ENCODE results near the gene HS3ST2.
"Not testable (repeated sequence)": the region's sequence is repeated elsewhere in the genome, so short reads cannot be mapped to it uniquely, and the experiment has no call there.

DNA sequence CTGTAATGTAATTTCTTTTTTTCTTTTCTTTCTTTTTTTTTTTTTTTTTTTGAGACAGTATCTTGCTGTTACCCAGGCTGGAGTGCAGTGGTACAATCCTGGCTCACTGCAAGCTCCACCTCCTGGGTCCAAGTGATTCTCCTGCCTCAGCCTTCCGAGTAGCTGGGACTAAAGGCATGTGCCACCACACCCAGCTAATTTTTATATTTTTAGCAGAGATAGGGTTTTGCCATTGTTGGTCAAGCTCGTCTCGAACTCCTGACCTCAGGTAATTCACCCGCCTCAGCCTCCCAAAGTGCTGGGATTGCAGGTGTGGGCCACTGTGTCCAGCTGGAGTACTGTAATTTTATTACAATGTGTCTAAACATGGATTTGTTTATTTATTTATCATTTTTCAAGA, 28.1 kb downstream of the HS3ST2 start:
- TF ChIP-seq CTCF (IDR thresholded peaks at IDR 0.05); ZNF232 (CRISPR knock-in tag; IDR thresholded peaks at IDR 0.05); IRF2 (CRISPR knock-in tag; IDR thresholded peaks at IDR 0.05; ENCODE audit: borderline replicate concordance, low read depth); NFATC4 (CRISPR knock-in tag; IDR thresholded peaks at IDR 0.05); USF2 (CRISPR knock-in tag; IDR thresholded peaks at IDR 0.05); MXD4 (CRISPR knock-in tag; IDR thresholded peaks at IDR 0.05; ENCODE audit: borderline replicate concordance); CREB1 (CRISPR knock-in tag; IDR thresholded peaks at IDR 0.05); JUN (CRISPR knock-in tag; IDR thresholded peaks at IDR 0.05); ELF4 (CRISPR knock-in tag; IDR thresholded peaks at IDR 0.05; ENCODE audit: low read depth); CREM (CRISPR knock-in tag; IDR thresholded peaks at IDR 0.05): not testable (repeated sequence)
- TF ChIP-seq, protein P1, sequence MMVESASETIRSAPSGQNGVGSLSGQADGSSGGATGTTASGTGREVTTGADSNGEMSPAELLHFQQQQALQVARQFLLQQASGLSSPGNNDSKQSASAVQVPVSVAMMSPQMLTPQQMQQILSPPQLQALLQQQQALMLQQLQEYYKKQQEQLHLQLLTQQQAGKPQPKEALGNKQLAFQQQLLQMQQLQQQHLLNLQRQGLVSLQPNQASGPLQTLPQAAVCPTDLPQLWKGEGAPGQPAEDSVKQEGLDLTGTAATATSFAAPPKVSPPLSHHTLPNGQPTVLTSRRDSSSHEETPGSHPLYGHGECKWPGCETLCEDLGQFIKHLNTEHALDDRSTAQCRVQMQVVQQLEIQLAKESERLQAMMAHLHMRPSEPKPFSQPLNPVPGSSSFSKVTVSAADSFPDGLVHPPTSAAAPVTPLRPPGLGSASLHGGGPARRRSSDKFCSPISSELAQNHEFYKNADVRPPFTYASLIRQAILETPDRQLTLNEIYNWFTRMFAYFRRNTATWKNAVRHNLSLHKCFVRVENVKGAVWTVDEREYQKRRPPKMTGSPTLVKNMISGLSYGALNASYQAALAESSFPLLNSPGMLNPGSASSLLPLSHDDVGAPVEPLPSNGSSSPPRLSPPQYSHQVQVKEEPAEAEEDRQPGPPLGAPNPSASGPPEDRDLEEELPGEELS (CRISPR knock-in tag; IDR thresholded peaks at IDR 0.05) = not testable (repeated sequence)
- TF ChIP-seq, protein P2, sequence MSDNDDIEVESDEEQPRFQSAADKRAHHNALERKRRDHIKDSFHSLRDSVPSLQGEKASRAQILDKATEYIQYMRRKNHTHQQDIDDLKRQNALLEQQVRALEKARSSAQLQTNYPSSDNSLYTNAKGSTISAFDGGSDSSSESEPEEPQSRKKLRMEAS (CRISPR knock-in tag; IDR thresholded peaks at IDR 0.05) = not testable (repeated sequence)
